VCaP (cell line): Measurements from ENCODE around the gene NUDT12.

ENCODE experiments used
- H3K27ac ChIP-seq: fragments of 450-650 bp; 2 replicates; pipeline ENCODE4 v1.5.1; 2017
- CTCF ChIP-seq: fragments of 450-650 bp; conservative IDR thresholded peaks from 2 replicates; pipeline ENCODE4 v1.5.1; 2017; ENCODE audit warnings: mild to moderate bottlenecking, moderate library complexity

Gene NUDT12

GRCh38 chr5:103522586-103522985, 40.0 kb downstream of the NUDT12 start:
- H3K27ac ChIP-seq = no peak overlapping the region
- no peak for TF ChIP-seq CTCF

- no peak for TF ChIP-seq CTCF
- H3K27ac ChIP-seq = no peak overlapping the region
These were observed 43.0 kb downstream of the NUDT12 start for GRCh38 chr5:103519550-103519949.

- H3K27ac ChIP-seq = no peak overlapping the region
- no peak for TF ChIP-seq CTCF
These were observed 48.2 kb downstream of the NUDT12 start for GRCh38 chr5:103514371-103514770.

- TF ChIP-seq CTCF = no peak
- H3K27ac ChIP-seq = no peak overlapping the region
These were observed 48.9 kb downstream of the NUDT12 start for GRCh38 chr5:103513701-103514100.

- TF ChIP-seq CTCF = no peak
- H3K27ac ChIP-seq = no peak overlapping the region
These were observed 50.1 kb downstream of the NUDT12 start for GRCh38 chr5:103512500-103512899.

GRCh38 chr5:103511554-103511885, 51.1 kb downstream of the NUDT12 start:
- TF ChIP-seq CTCF = no peak
- no peak overlapping the region for H3K27ac ChIP-seq

- TF ChIP-seq CTCF = no peak
These were observed 51.6 kb downstream of the NUDT12 start for GRCh38 chr5:103510851-103511553.

More at GRCh38 chr5:103510851-103511553, 51.6 kb downstream of the NUDT12 start:
- H3K27ac ChIP-seq = no peak overlapping the region
